HCT116 (cell line): ENCODE results near the gene GARNL3.

Experiments used
- CTCF ChIP-seq, 3 experiments: fragments of 200-600 bp in 1 of 3; sonication (generic) in 1 of 3; IDR thresholded peaks in 2 of 3; conservative IDR thresholded peaks in 1 of 3; 2 replicates each; pipeline ENCODE4 v1.5.1; 2012 to 2017; ENCODE audit warnings: low read depth in 2 of 3, low read length in 2 of 3, antibody characterized with exemption in 1 of 3, borderline replicate concordance in 1 of 3, control low read depth in 1 of 3, mild to moderate bottlenecking in 1 of 3, mixed read lengths in 1 of 3, mixed run types in 1 of 3, moderate library complexity in 1 of 3; ENCODE audit not compliant: insufficient read depth in 1 of 3
- ELF1 ChIP-seq: IDR thresholded peaks from 2 replicates; pipeline ENCODE4 v1.6.1; 2012; ENCODE audit warnings: low read depth, borderline replicate concordance
- EZH2 ChIP-seq: fragments of 200-600 bp; sonication (generic); IDR thresholded peaks from 2 replicates; pipeline ENCODE4 v1.6.1; 2017; ENCODE audit warnings: antibody characterized with exemption, mixed run types
- EZH2phosphoT487 ChIP-seq: fragments of 200-600 bp; IDR thresholded peaks from 2 replicates; pipeline ENCODE4 v1.6.1; 2018; ENCODE audit warnings: antibody characterized with exemption, borderline replicate concordance
- FOSL1 ChIP-seq: IDR thresholded peaks from 2 replicates; pipeline ENCODE4 v1.6.1; 2012; ENCODE audit warnings: low read depth
- POLR2A ChIP-seq: IDR thresholded peaks from 2 replicates; pipeline ENCODE4 v1.7.0; 2011; ENCODE audit warnings: borderline replicate concordance; ENCODE audit not compliant: insufficient read depth, insufficient read length; ENCODE audit errors: extremely low read depth
- POLR2AphosphoS5 ChIP-seq: IDR thresholded peaks from 2 replicates; pipeline ENCODE4 v1.6.1; 2011; ENCODE audit warnings: mild to moderate bottlenecking, low read depth, low read length, moderate library complexity
- REST ChIP-seq: IDR thresholded peaks from 2 replicates; pipeline ENCODE4 v1.6.1; 2012; ENCODE audit warnings: low read depth
- SP1 ChIP-seq: IDR thresholded peaks from 2 replicates; pipeline ENCODE4 v1.6.1; 2012; ENCODE audit warnings: low read depth

GRCh38 chr9:127300886-127301447, 36.4 kb downstream of the GARNL3 start:
- TF ChIP-seq FOSL1 (no peak), POLR2AphosphoS5 (no peak), POLR2A (no peak), EZH2 (no peak), CTCF (IDR thresholded peaks at IDR 0.05 in 2 of 3, conservative IDR thresholded peaks at IDR 0.05 in 1 of 3; ENCODE audit: borderline replicate concordance in 1 of 3, insufficient read depth in 1 of 3, low read depth in 2 of 3, low read length in 2 of 3) (no peak), ELF1 (no peak), REST (no peak), SP1 (no peak), EZH2phosphoT487 (no peak)
